HG03354 (cell line): ENCODE data around the gene ERP44.
"Not testable (repeated sequence)": the region's sequence is repeated elsewhere in the genome, so short reads cannot be mapped to it uniquely, and the experiment has no call there.

Experiments used
- ATAC-seq: cut with Tn5 transposase; IDR thresholded peaks from one replicate; pipeline ENCODE4 v1.9.1; 2021; ENCODE audit warnings: mild to moderate bottlenecking; ENCODE audit not compliant: unreplicated experiment, poor library complexity, severe bottlenecking

Gene ERP44

DNA sequence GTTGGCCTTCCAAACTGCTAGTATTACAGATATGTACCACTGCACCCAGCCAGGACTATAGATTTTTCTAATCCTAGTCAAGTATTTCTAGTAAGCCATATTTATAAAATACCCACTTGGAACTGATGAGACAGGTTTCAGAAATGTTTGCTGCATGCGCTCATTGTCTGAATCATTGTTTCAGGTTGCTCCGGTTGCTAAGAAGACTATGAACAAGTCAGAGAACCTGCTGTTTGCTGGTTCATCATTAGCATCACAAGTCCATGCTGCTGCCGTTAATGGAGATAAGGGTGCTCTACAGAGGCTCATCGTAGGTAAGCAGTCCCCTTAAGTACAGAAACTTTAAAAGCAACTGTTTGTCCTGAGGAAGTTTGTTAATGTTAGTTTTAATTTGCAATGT is 5.5 kb upstream of the ERP44 start:
- ATAC-seq: no peak

- no peak for ATAC-seq
Observed at GRCh38 chr9:100101608-100102007, 2.8 kb upstream of the ERP44 start.

DNA sequence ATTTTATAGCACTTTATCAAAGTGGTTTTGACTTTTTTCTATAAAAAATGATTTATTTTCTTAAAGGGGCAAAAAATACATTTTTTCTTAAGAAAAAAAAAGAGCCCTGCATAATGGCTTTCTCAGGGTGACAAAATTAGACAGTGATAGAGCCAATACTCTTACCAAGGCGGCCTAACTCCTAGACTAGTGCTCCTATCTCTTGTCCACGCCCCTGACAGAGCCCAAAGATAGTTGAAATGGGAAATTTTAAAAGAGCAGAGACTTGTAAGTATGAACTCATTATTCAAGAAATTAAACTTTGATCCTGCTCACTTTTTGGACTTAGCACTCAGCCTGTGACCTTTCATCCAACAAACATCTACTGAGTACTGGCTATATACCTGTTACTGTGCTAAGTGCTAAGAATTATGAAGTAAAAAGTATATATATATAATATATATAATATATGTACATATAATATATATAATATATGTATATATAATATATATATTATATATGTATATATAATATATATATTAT is 1.4 kb upstream of the ERP44 start:
- no peak for ATAC-seq

- peak; percentile 0 for ATAC-seq
Observed at GRCh38 chr9:100099722-100100042, 882 bp upstream of the ERP44 start.

- peak; percentile 8 for ATAC-seq
Observed at GRCh38 chr9:100098046-100098886, 534 bp downstream of the ERP44 start.

GRCh38 chr9:100096378-100096916 is 2.4 kb downstream of the ERP44 start:
- no peak for ATAC-seq

GRCh38 chr9:100094411-100094810 is 4.4 kb downstream of the ERP44 start:
- ATAC-seq: not testable (repeated sequence)

DNA sequence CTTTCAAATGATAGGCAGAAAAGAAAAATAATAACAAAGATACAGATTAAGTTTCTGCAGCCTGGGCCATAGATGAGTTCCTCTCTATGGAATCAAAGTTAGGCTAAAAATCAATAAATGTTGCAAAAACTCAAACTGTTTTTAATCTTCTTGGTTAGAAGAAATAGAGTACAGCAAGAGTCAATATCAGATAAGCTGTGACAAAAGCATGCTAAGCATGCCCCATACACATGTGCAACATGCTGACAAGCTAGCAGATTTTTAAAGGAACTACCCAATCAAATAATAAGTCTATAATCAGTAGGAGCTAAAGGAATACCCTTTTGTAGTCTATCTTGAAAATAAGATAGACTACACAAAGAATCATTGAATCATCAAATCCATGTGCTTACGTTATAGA is 6.7 kb downstream of the ERP44 start:
- ATAC-seq: no peak

DNA sequence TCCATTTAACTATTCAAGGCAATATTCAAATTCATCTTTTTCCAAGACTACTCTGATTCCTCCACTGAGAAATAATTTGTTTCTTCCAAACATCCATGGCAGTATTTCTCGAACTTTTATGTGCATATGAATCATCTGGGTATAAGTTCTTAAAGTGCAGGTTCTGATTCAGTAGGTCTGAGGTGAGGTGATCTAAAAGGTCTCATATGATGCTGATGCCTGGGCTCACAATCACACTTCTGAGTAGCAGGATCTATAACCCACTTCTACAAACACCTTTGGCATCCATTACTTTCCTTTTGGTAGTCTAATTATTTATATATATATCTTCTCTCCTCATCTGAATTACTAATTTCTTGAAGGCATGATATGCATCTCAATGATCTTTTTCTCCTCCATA is 7.2 kb downstream of the ERP44 start:
- ATAC-seq: no peak

DNA sequence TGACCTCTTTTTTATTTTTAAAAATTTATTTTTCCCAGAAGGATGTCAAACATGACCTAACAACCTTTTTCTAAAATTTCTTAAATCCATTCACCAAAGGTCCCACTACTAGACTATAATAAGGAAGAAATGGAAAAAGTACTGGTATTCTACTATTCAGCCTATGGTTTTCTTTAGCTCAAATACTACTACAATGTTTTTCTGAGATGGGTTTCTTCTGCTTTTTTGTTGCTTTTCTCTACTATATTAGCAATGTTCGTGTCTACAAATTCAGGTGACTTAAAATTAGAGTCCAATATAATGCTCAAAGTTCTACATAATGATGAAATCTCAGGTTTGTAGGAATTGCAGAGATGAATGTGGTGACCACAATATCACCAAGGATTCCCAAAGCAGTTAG is 7.9 kb downstream of the ERP44 start:
- no peak for ATAC-seq

GRCh38 chr9:100088202-100088601 is 10.6 kb downstream of the ERP44 start:
- ATAC-seq: no peak

DNA sequence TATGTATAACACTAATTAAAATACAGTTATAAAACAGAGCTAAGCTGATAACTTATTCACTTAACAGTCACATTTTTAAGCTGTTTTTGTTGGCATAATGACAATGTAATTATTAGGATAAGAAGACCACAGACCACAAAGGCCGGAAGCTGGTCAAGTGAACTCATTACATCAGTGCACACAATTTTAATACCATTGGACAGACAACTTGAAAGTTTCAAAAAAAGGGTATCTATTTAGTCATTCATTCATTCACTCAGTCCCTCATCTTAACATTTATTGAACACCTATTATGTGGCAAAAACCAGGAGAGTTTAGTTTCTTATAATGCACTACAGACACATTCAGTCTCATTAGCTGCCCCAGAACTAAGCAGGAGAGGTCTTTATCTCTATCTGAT is 11.6 kb downstream of the ERP44 start:
- no peak for ATAC-seq

DNA sequence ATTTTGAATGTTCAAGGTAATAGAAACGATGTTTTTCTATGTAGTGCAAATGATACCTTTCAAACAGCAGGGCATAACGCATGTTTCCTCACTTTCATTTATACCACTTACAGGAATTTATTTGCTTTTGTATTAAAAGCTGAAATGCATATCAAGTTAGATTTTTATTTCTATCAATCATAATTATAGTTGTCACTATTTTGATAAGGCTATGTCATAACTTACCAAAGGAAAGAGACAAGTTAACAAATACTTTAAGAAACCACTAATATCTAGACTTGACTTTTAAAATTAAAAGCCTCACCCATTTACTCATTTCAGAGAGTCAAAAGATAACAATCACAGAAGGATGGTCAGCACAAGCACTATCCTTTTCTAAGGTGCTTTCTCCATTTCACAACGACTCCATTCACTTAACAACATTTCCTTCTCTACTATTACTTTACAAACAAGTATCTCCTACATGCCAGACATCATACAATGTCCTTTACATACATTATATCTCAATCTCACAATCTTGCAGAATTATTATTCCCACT is 12.6 kb downstream of the ERP44 start:
- no peak for ATAC-seq

GRCh38 chr9:100084734-100085133 is 14.1 kb downstream of the ERP44 start:
- ATAC-seq: peak; percentile 87

DNA sequence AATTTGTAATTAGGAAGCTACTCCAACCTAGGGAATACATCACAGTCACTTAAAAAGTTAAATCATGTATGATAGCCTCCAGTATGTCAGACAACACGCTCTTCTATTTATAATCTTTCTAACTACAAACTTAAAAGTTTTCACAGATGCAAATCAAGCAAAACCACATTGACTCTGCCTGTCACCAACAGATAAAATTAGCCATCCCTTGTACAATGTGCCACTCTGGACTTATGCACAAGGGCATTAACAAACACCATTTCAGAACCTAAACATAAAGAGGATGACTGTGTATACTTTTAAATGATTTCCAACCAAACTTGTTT is 14.7 kb downstream of the ERP44 start:
- peak; percentile 51 for ATAC-seq

DNA sequence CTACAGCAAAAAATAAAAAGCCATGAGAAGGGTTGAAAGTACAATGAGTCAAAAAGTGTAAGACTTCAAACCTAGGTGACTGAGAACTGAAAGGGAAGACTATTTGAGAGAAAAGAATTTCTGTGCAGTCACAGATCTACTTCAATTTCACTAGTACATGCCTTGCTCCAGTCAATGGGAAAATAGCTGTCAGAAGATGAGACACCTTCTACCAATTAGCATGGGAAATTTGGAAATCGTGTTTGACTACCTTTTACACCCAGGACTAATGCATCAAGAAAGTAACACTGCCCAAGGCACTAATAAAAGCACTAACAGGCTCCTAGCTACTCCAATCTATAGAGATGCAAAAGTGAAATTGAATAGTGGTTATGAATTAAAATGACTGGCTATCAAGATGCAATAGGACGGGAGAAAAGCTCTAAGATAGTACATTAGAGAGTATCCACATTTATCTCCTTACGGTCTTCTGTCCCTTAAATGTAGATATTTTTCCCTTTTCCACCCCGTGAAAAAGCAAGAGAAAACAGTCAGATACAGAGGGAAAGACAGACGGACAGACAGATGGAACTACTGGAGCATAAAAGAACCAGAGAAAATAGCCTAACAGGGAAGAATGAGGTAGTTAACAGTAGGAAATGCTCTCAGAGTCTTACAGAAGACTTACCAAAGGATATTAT is 15.2 kb downstream of the ERP44 start:
- peak; percentile 51 for ATAC-seq

- ATAC-seq: no peak
Observed at GRCh38 chr9:100082782-100083181, 16.0 kb downstream of the ERP44 start.

GRCh38 chr9:100076256-100076655 is 22.5 kb downstream of the ERP44 start:
- ATAC-seq: not testable (repeated sequence)

- no peak for ATAC-seq
Observed at GRCh38 chr9:100074989-100075388, 23.8 kb downstream of the ERP44 start.

- no peak for ATAC-seq
Observed at GRCh38 chr9:100074093-100074492, 24.7 kb downstream of the ERP44 start.

GRCh38 chr9:100072805-100073204 is 26.0 kb downstream of the ERP44 start:
- no peak for ATAC-seq
